ENCODE measurements around the gene DDX17. TPM values are rescaled to one million over a fixed set of nuclear protein-coding genes. Genes with fewer than 3 reads are reported as not detected.

Gene DDX17
- total RNA-seq, 4 donors from 2014 or later, result 583 to 733 (median 616) TPM

DNA sequence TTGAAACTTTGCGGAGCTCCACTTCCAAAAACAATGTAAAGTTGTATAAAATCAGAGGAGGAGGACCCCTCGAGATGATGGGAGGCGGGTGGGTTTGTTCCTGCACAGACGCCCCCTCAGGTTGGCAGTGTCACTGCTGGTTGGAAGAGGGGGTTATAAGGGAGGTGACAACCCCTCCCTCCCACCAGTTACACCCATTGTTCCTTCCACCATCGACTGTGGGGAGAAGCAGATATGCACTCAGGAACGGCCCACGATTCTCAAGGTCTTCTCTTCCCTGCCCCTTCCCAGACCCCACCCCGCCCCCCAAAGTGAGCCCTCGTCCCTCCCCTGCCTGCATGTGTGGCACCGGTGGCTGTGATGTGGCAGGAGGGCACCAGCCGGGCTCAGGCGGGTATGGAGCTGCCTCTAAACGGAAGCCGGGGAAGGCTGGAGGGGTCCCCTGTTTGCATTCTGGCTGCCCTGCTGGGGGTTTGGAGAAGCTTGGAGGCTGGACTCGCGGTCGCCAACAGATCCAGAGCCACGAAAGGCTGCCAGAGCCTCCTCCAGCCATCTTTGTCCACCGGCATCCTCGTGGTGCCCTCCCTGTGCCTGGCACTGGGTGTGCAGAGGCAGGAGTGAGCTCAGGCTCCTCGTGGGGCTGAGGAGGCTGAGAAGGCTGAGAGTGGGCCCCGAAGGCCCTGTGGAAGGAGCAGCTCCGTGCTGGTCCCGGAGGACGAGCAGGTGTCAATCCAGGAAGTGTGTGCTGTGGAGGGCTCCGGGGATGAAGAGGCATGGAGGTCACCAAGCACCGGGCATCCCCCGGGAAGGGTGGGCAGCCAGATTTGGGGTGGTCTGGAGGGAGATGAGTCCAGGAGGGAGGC, 37.4 kb downstream of the DDX17 start:
- Histone ChIP-seq H3K9me3 (no peaks in the 10 kb centered on the region), H3K4me1 (peaks cover 0 to 22% (median 3%) of the 10 kb centered on the region in 4 donors), H3K27ac (no peak overlapping the region), H3K36me3 (no peaks in the 10 kb centered on the region), H3K27me3 (no peaks in the 10 kb centered on the region), H3K4me3 (peak overlapping the region; percentile 36 to 66 (median 58))
- peak in 1 of 3 donors; percentile 43 for DNase-seq
- TF ChIP-seq, protein P1, sequence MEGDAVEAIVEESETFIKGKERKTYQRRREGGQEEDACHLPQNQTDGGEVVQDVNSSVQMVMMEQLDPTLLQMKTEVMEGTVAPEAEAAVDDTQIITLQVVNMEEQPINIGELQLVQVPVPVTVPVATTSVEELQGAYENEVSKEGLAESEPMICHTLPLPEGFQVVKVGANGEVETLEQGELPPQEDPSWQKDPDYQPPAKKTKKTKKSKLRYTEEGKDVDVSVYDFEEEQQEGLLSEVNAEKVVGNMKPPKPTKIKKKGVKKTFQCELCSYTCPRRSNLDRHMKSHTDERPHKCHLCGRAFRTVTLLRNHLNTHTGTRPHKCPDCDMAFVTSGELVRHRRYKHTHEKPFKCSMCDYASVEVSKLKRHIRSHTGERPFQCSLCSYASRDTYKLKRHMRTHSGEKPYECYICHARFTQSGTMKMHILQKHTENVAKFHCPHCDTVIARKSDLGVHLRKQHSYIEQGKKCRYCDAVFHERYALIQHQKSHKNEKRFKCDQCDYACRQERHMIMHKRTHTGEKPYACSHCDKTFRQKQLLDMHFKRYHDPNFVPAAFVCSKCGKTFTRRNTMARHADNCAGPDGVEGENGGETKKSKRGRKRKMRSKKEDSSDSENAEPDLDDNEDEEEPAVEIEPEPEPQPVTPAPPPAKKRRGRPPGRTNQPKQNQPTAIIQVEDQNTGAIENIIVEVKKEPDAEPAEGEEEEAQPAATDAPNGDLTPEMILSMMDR (IDR thresholded peaks at IDR 0.05), result no peak
- no peak for TF ChIP-seq POLR2A (IDR thresholded peaks at IDR 0.05)

DNA sequence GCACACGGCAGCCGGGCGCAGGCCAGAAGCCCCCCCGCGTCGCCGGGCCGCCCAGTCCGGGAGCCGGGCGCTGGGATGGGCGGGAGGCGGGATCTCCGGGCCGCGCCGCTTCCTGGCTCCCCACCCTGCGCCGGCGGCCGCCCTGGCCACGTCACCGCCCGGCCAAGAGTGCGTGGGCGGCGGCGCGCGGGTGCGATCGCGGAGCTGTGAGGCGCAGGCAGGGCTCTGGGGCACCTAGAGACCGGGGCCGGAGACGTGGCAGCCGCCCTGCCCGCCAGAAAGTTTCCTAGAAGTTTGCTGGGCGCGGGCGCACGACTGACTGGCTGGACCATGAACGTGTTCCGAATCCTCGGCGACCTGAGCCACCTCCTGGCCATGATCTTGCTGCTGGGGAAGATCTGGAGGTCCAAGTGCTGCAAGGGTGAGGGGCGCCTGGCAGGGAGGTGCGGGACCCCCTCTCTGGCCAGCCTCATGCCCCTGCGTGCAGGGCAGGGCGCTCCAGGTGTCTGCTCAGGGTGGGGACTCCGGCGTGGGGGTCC, 38.1 kb downstream of the DDX17 start, which contains the start of gene KDELR3:
TSS of gene KDELR3 (plus strand) at position 193 of the 539 bp plus-strand sequence. CDS start at position 331, 138 bp downstream.
- Histone ChIP-seq H3K27me3 (no peaks in the 10 kb centered on the region), H3K9me3 (no peaks in the 10 kb centered on the region), H3K27ac (peak within 1 kb of the TSS in 2 of 4 donors; percentile 29 to 52), H3K4me1 (peaks cover 0 to 22% (median 3%) of the 10 kb centered on the region in 4 donors), H3K4me3 (peak within 1 kb of the TSS; percentile 36 to 66 (median 58)), H3K36me3 (no peaks in the 10 kb centered on the region)
- peak in 2 of 3 donors; percentile 78 to 83 for DNase-seq
- TF ChIP-seq POLR2A (IDR thresholded peaks at IDR 0.05), result peak; percentile 41 to 57
- TF ChIP-seq, protein P1 (IDR thresholded peaks at IDR 0.05), result peak in 1 of 6 experiments; percentile 17

DNA sequence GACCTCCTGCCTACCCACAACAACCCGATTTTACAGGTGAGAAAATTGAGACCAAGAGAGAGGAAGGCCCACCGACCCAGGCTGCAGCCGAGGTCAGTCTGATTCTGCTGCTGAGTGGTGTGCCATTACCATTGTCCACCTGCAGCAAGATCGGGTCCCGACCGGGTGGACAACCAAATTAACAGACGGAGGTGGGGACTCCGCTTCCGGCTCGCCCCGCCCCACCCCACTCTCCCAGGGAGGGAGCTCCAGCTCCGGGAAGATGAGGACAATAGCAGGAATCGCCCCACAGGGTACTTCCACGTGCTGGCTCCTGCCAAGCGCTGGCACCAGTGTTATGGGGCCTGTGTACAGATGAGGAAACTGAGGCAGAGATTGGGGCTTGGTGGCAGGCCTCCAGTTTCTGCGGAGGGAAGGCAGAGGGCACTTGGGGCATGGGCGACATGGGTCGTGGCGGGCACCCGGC, 38.6 kb downstream of the DDX17 start:
- Histone ChIP-seq H3K4me3 (peak overlapping the region; percentile 36 to 66 (median 58)), H3K27ac (peak overlapping the region in 2 of 4 donors; percentile 29 to 52), H3K27me3 (no peaks in the 10 kb centered on the region), H3K9me3 (no peaks in the 10 kb centered on the region), H3K4me1 (peaks cover 0 to 22% (median 3%) of the 10 kb centered on the region in 4 donors), H3K36me3 (no peaks in the 10 kb centered on the region)
- DNase-seq, result peak in 1 of 3 donors; percentile 60
- TF ChIP-seq, protein P1 (IDR thresholded peaks at IDR 0.05), result no peak
- no peak for TF ChIP-seq POLR2A (IDR thresholded peaks at IDR 0.05)

DNA sequence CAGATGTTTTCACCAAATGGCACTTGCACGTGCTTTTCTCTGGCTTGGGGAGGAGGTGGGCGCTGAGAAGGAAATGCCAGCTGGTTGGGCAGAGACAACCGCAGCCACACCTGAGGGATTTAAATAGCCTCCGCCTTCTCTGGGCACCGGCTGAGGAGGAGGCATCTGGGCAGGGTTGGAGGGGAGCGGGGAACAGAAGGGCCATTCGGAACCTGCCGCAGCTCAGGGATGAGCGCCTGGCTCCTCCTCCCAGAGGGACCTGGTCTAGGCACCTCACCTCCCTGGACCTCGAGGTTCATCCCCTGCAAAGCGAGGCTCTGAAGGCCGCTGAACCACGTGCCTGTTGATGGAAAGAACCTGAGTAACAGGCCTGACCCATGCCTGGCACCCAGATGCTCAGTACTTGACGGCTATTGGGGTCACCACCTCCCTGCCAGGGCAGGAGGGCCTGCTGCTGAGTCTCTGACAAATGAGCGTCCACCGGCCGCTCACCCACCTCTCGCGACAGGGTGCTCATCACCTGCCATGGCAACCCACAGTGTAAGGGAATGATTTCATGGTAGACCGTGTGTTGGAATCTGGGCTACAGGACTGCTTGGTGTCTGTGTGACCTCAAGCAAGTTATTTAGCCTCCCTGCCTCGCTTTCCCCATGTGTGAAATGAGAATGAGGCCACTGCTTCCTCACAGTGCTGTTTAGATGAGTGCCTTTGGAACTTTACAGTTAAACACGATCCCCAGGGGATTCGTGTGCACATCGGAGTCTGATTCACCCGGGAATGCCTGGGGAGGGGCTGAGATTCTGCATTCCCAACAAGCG, 40.2 kb downstream of the DDX17 start:
- TF ChIP-seq, protein P1 (IDR thresholded peaks at IDR 0.05), result no peak
- no peak for TF ChIP-seq POLR2A (IDR thresholded peaks at IDR 0.05)
- Histone ChIP-seq H3K27me3 (no peaks in the 10 kb centered on the region), H3K36me3 (no peaks in the 10 kb centered on the region), H3K9me3 (no peaks in the 10 kb centered on the region), H3K4me3 (no peak overlapping the region), H3K4me1 (peaks cover 0 to 31% (median 5%) of the 10 kb centered on the region in 4 donors), H3K27ac (no peak overlapping the region)
- peak in 1 of 3 donors; percentile 45 for DNase-seq

All from Peyer's patch (tissue), 4 donors.